ENCODE results near the gene THOP1.

Gene THOP1

DNA sequence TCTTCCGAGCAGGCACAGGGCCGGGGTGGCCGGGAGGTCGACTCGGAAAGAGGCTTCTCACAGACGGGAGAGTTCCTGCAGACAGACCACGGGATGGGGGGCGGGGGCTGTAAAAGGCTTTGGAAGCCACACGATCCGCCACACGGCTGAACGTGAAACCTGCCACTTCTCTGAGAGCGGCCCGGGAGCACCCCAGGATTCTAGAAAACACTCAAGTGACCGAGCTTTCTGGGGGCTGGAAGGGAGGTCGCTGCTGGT is 29.9 kb upstream of the THOP1 start:
- no peak overlapping the region for H3K4me3 ChIP-seq (ENCODE audit: low read depth in 1 of 2, low read length in 1 of 2)
- TF ChIP-seq, protein P1, sequence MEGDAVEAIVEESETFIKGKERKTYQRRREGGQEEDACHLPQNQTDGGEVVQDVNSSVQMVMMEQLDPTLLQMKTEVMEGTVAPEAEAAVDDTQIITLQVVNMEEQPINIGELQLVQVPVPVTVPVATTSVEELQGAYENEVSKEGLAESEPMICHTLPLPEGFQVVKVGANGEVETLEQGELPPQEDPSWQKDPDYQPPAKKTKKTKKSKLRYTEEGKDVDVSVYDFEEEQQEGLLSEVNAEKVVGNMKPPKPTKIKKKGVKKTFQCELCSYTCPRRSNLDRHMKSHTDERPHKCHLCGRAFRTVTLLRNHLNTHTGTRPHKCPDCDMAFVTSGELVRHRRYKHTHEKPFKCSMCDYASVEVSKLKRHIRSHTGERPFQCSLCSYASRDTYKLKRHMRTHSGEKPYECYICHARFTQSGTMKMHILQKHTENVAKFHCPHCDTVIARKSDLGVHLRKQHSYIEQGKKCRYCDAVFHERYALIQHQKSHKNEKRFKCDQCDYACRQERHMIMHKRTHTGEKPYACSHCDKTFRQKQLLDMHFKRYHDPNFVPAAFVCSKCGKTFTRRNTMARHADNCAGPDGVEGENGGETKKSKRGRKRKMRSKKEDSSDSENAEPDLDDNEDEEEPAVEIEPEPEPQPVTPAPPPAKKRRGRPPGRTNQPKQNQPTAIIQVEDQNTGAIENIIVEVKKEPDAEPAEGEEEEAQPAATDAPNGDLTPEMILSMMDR (IDR thresholded peaks at IDR 0.05) = no peak
- H3K4me1 ChIP-seq (ENCODE audit: control insufficient read depth in 1 of 2, insufficient read depth in 1 of 2, low read depth in 1 of 2, low read length in 1 of 2) = peaks cover 6 to 7% of the 10 kb centered on the region in 2 experiments
- no peaks in the 10 kb centered on the region for H3K27me3 ChIP-seq
- no peak overlapping the region for H3K27ac ChIP-seq
- peaks cover 68% of the 10 kb centered on the region for H3K36me3 ChIP-seq
- H3K9me3 ChIP-seq = no peaks in the 10 kb centered on the region

DNA sequence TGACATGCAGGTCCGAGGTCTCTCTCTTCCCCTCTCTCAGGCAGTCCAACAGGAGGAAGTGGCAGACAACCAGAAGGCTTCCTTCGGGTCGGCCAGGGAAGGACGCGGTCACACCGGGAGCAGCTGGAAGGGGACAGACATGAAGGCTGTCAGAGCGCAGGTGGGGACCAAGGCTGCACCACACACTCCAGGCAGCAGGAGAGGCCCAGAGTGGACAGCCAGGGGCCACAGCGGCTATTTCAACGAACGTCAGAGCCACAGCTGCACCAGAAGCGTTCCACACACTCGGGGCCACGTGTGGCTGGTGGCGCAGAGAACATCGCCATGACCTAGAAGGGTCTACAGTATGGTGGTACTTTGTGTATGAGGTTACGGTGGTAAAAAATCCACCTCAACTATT is 29.5 kb upstream of the THOP1 start:
- Histone ChIP-seq H3K4me3 (ENCODE audit: low read depth in 1 of 2, low read length in 1 of 2) (no peak overlapping the region), H3K36me3 (peaks cover 71% of the 10 kb centered on the region), H3K4me1 (ENCODE audit: control insufficient read depth in 1 of 2, insufficient read depth in 1 of 2, low read depth in 1 of 2, low read length in 1 of 2) (peaks cover 1 to 2% of the 10 kb centered on the region in 2 experiments), H3K27me3 (no peaks in the 10 kb centered on the region), H3K9me3 (no peaks in the 10 kb centered on the region), H3K27ac (no peak overlapping the region)
- TF ChIP-seq, protein P1 (IDR thresholded peaks at IDR 0.05) = no peak

DNA sequence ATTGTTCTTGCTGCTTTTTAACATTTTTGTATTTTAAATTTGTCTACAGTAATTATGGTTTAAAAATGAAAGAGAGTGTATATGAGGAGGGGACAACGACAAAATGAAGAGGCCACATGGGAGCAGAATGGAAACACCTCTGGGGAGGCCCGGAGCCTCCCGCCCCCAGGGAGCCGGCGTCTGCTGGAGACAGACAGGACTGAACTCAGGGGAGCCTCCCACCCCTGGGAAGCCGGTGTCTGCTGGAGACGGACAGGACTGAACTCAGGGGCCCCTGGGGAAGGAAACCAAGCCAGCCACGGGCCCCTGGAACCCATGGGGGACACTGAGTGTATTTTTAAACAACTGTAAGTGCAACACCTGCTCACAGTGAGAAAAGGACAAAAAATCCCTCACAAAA is 28.8 kb upstream of the THOP1 start:
- TF ChIP-seq, protein P1 (IDR thresholded peaks at IDR 0.05) = no peak
- Histone ChIP-seq H3K36me3 (peaks cover 78% of the 10 kb centered on the region), H3K27me3 (no peaks in the 10 kb centered on the region), H3K4me3 (ENCODE audit: low read depth in 1 of 2, low read length in 1 of 2) (no peak overlapping the region), H3K9me3 (no peaks in the 10 kb centered on the region), H3K27ac (no peak overlapping the region), H3K4me1 (ENCODE audit: control insufficient read depth in 1 of 2, insufficient read depth in 1 of 2, low read depth in 1 of 2, low read length in 1 of 2) (no peaks in the 10 kb centered on the region)

DNA sequence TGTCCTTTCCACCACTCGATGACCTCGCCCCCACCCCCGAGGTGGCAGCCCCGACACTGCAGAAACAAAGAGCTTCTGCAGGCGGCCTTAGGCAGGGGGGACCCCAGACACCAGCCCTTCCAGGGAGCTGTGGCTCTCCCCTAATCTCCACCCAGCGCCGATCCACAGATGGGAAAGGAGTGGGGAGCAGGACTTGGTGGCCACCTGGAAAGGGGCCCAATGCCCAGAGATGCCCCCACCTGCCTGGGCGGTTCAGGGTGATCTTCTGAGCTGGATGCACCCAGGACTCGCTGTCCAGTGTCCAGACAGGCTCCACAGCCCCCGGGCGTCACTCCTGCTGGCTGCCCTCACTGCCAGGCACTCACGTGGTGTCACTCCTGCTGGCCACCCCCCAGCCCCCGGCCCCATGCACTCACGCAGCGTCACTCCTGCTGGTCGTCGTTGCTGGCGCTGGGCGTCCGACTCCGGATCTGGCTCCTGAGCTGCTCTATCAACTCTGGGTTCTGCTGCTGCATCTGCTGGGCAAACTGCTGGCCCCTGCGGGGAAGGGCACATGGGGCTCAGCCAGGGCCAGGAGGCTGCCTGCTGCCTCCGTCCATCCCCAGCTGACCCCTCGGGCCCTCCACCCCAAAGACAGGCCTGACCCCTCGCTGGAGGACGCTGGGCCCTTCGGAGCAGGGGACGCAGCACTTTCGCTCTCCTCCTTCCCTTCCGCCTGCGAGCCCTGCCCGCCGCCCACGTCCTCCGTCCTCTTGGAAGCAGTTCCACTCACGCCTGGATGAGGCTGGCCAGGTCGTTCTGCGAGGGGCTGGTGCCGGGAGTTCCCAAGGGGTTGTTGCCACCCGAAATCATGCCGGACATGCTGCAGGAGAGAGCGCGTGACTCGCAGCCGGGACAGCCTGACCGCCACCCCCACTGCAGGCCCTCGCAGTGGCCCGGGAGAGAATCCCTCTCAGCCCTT is 28.1 kb upstream of the THOP1 start:
- H3K4me1 ChIP-seq (ENCODE audit: control insufficient read depth in 1 of 2, insufficient read depth in 1 of 2, low read depth in 1 of 2, low read length in 1 of 2) = no peaks in the 10 kb centered on the region
- peaks cover 85% of the 10 kb centered on the region for H3K36me3 ChIP-seq
- H3K4me3 ChIP-seq (ENCODE audit: low read depth in 1 of 2, low read length in 1 of 2) = no peak overlapping the region

DNA sequence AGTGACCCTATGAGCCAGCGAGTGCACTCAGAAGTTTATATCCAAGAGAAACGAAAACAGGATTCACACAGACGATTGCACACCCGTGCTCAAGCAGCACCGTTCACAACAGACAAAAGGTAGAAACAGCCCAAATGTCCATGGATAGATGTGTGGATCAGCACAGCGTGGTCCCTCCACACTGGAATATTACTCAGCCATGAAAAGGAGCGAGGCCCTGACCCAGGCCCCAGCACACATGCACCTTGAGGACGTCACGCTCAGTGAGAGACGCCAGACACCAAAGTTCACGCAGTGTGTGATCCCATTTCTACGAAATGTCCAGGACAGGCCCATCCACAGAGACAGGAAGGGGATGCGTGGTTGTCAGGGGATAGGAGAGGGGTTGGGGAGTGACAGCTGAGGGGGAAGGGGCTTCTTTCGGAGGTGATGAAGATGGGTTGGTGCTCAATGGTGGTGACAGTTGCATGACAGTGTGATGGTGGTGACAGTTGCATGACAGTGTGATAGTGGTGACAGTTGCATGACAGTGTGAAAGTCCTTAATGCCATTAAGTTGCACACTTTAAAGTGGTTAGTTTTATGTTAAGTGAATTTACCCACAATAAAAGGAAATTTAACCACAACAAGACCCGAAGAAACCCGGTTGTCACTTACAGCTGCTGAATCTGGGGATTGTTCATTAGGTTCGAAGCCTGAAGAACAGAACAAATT is 26.5 kb upstream of the THOP1 start:
- no peaks in the 10 kb centered on the region for H3K9me3 ChIP-seq
- H3K27me3 ChIP-seq = no peaks in the 10 kb centered on the region
- H3K4me1 ChIP-seq (ENCODE audit: control insufficient read depth in 1 of 2, insufficient read depth in 1 of 2, low read depth in 1 of 2, low read length in 1 of 2) = no peaks in the 10 kb centered on the region
- H3K27ac ChIP-seq = no peak overlapping the region
- H3K36me3 ChIP-seq = peaks cover 92% of the 10 kb centered on the region
- TF ChIP-seq, protein P1 (IDR thresholded peaks at IDR 0.05) = no peak
- H3K4me3 ChIP-seq (ENCODE audit: low read depth in 1 of 2, low read length in 1 of 2) = no peak overlapping the region

More for the DNA sequence above, 28.1 kb upstream of the THOP1 start:
- Histone ChIP-seq H3K27me3 (no peaks in the 10 kb centered on the region), H3K9me3 (no peaks in the 10 kb centered on the region), H3K27ac (no peak overlapping the region)
- TF ChIP-seq, protein P1 (IDR thresholded peaks at IDR 0.05) = no peak
